Stimulated activated CD4-positive, alpha-beta T cell treated with anti-CD3 and anti-CD28 coated beads, Interleukin-2, amount 100 ng/mL, for 48 hours (primary cell): Measurements from ENCODE around the gene SLC37A1.
A peak's percentile ranks its signal among the peaks of the same experiment; 100 is the strongest.
"Not testable (repeated sequence)": the region's sequence is repeated elsewhere in the genome, so short reads cannot be mapped to it uniquely, and the experiment has no call there.

Experiments
- DNase-seq, 2 donors: peaks; one replicate each; pipeline ENCODE4 v3.0.0-alpha.2; 2020

The SLC37A1 gene

GRCh38 chr21:42513151-42513984 is at the start of gene SLC37A1:
Gene SLC37A1 (plus strand): TSS chr21:42513852. CDS start chr21:42518455, 4,603 bp downstream.
- DNase-seq = peak in 1 of 2 donors; percentile 33

- peak; percentile 55 to 66 for DNase-seq
Measured at GRCh38 chr21:42463861-42464515, 49.7 kb upstream of the SLC37A1 start.

- DNase-seq = no peak
Measured at GRCh38 chr21:42465008-42465802, 48.4 kb upstream of the SLC37A1 start.

- DNase-seq = no peak
Measured at GRCh38 chr21:42465803-42466127, 47.9 kb upstream of the SLC37A1 start.

- no peak for DNase-seq
Measured at GRCh38 chr21:42466700-42467099, 47.0 kb upstream of the SLC37A1 start.

- DNase-seq = no peak
Measured at GRCh38 chr21:42467140-42467983, 46.3 kb upstream of the SLC37A1 start.

- no peak for DNase-seq
Measured at GRCh38 chr21:42468491-42469131, 45.0 kb upstream of the SLC37A1 start.

GRCh38 chr21:42469272-42469671 is 44.4 kb upstream of the SLC37A1 start:
- no peak for DNase-seq

- DNase-seq = not testable (repeated sequence)
Measured at GRCh38 chr21:42469726-42470125, 43.9 kb upstream of the SLC37A1 start.

- no peak for DNase-seq
Measured at GRCh38 chr21:42471206-42471605, 42.4 kb upstream of the SLC37A1 start.

GRCh38 chr21:42471716-42472330 is 41.8 kb upstream of the SLC37A1 start:
- DNase-seq = no peak

- DNase-seq = no peak
Measured at GRCh38 chr21:42472521-42472920, 41.1 kb upstream of the SLC37A1 start.

- no peak for DNase-seq
Measured at GRCh38 chr21:42473498-42474042, 40.1 kb upstream of the SLC37A1 start.

- DNase-seq = no peak
Measured at GRCh38 chr21:42474043-42474831, 39.4 kb upstream of the SLC37A1 start.

- no peak for DNase-seq
Measured at GRCh38 chr21:42475036-42475435, 38.6 kb upstream of the SLC37A1 start.

GRCh38 chr21:42475526-42476387 is 37.9 kb upstream of the SLC37A1 start:
- no peak for DNase-seq

- DNase-seq = no peak
Measured at GRCh38 chr21:42476388-42477331, 37.0 kb upstream of the SLC37A1 start.

GRCh38 chr21:42478504-42478903 is 35.1 kb upstream of the SLC37A1 start:
- DNase-seq = no peak
